ENCODE results near the gene DDX23.

- no peak for TF ChIP-seq MYC (IDR thresholded peaks at IDR 0.05; ENCODE audit: borderline replicate concordance, low read length)
- TF ChIP-seq USF2 (IDR thresholded peaks at IDR 0.05): no peak
- TF ChIP-seq CTCF (IDR thresholded peaks at IDR 0.05): no peak
- no peak for TF ChIP-seq EHF (CRISPR knock-in tag; IDR thresholded peaks at IDR 0.05)
- 0 out of 5 replicates have a peak, but pooled peaks of 1 of the 2 experiments have one; percentile 8 for TF ChIP-seq EP300 (IDR thresholded peaks at IDR 0.05)
- no peak for TF ChIP-seq REST (IDR thresholded peaks at IDR 0.05)
- TF ChIP-seq NR3C1 (IDR thresholded peaks at IDR 0.05): no peak
- no peak for TF ChIP-seq POLR2A (IDR thresholded peaks at IDR 0.05; ENCODE audit: low read length)
- no peak for TF ChIP-seq MAX (IDR thresholded peaks at IDR 0.05)
- TF ChIP-seq RFX5 (IDR thresholded peaks at IDR 0.05): no peak
- no peak for TF ChIP-seq CHD4 (IDR thresholded peaks at IDR 0.05; ENCODE audit: borderline replicate concordance)
- TF ChIP-seq ZFP36 (IDR thresholded peaks at IDR 0.05; ENCODE audit: borderline replicate concordance, partially characterized antibody): no peak
- TF ChIP-seq PHF8 (IDR thresholded peaks at IDR 0.05; ENCODE audit: borderline replicate concordance, low read depth): no peak
These were observed 30.3 kb upstream of the DDX23 start for GRCh38 chr12:48882315-48882687.
